ENCODE measurements around the gene RIN1. TPM values are rescaled to one million over a fixed set of nuclear protein-coding genes. Genes with fewer than 3 reads are reported as not detected.

RIN1 gene
- total and polyA plus RNA-seq, 2 of the 13 experiments (the other 11 are each of a cell fraction or from before 2014, with no cell fraction given): 2.4 to 4.1 TPM

- TF ChIP-seq ZNF367 (CRISPR knock-in tag; IDR thresholded peaks at IDR 0.05; ENCODE audit: borderline replicate concordance) (peak; percentile 68; the same call in 1 of the 2 replicates), PHF5A (CRISPR knock-in tag; IDR thresholded peaks at IDR 0.05; ENCODE audit: low read depth, unreplicated experiment) (no peak), ZNF75D (CRISPR knock-in tag; IDR thresholded peaks at IDR 0.05; ENCODE audit: borderline replicate concordance) (peak; percentile 59; the same call in 1 of the 2 replicates), ZBTB39 (CRISPR knock-in tag; IDR thresholded peaks at IDR 0.05) (no peak), ZNF263 (CRISPR knock-in tag; IDR thresholded peaks at IDR 0.05) (peak; percentile 78), RCOR2 (CRISPR knock-in tag; IDR thresholded peaks at IDR 0.05) (no peak; the same call in 1 of the 2 replicates), ZNF883 (CRISPR knock-in tag; IDR thresholded peaks at IDR 0.05; ENCODE audit: not compliant biosample characterization) (no peak), NR2F6 (IDR thresholded peaks at IDR 0.05) (no peak), NR2F6 (CRISPR knock-in tag; IDR thresholded peaks at IDR 0.05) (peak; percentile 39; the same call in 1 of the 2 replicates), ZNF879 (CRISPR knock-in tag; IDR thresholded peaks at IDR 0.05) (no peak), ZNF329 (CRISPR knock-in tag; IDR thresholded peaks at IDR 0.05; ENCODE audit: low read depth) (no peak), ZSCAN21 (CRISPR knock-in tag; IDR thresholded peaks at IDR 0.05; ENCODE audit: borderline replicate concordance) (no peak), NFE2L2 (IDR thresholded peaks at IDR 0.05; ENCODE audit: low read length) (no peak), FOXA3 (CRISPR knock-in tag; IDR thresholded peaks at IDR 0.05) (0 out of 2 replicates have a peak, but pooled peaks have one; percentile 24), SIX1 (CRISPR knock-in tag; IDR thresholded peaks at IDR 0.05; ENCODE audit: borderline replicate concordance) (peak; percentile 82), ZNF124 (CRISPR knock-in tag; IDR thresholded peaks at IDR 0.05) (0 out of 2 replicates have a peak, but pooled peaks have one; percentile 20), RBAK (CRISPR knock-in tag; IDR thresholded peaks at IDR 0.05) (0 out of 2 replicates have a peak, but pooled peaks have one; percentile 33), RFX1 (IDR thresholded peaks at IDR 0.05) (no peak), TCF7 (IDR thresholded peaks at IDR 0.05; ENCODE audit: low read depth) (no peak), ZNF678 (CRISPR knock-in tag; IDR thresholded peaks at IDR 0.05) (no peak; the same call in 1 of the 2 replicates)
- TF ChIP-seq, protein P1, sequence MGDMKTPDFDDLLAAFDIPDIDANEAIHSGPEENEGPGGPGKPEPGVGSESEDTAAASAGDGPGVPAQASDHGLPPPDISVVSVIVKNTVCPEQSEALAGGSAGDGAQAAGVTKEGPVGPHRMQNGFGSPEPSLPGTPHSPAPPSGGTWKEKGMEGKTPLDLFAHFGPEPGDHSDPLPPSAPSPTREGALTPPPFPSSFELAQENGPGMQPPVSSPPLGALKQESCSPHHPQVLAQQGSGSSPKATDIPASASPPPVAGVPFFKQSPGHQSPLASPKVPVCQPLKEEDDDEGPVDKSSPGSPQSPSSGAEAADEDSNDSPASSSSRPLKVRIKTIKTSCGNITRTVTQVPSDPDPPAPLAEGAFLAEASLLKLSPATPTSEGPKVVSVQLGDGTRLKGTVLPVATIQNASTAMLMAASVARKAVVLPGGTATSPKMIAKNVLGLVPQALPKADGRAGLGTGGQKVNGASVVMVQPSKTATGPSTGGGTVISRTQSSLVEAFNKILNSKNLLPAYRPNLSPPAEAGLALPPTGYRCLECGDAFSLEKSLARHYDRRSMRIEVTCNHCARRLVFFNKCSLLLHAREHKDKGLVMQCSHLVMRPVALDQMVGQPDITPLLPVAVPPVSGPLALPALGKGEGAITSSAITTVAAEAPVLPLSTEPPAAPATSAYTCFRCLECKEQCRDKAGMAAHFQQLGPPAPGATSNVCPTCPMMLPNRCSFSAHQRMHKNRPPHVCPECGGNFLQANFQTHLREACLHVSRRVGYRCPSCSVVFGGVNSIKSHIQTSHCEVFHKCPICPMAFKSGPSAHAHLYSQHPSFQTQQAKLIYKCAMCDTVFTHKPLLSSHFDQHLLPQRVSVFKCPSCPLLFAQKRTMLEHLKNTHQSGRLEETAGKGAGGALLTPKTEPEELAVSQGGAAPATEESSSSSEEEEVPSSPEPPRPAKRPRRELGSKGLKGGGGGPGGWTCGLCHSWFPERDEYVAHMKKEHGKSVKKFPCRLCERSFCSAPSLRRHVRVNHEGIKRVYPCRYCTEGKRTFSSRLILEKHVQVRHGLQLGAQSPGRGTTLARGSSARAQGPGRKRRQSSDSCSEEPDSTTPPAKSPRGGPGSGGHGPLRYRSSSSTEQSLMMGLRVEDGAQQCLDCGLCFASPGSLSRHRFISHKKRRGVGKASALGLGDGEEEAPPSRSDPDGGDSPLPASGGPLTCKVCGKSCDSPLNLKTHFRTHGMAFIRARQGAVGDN (CRISPR knock-in tag; IDR thresholded peaks at IDR 0.05): peak; percentile 76
- TF ChIP-seq, protein P2, sequence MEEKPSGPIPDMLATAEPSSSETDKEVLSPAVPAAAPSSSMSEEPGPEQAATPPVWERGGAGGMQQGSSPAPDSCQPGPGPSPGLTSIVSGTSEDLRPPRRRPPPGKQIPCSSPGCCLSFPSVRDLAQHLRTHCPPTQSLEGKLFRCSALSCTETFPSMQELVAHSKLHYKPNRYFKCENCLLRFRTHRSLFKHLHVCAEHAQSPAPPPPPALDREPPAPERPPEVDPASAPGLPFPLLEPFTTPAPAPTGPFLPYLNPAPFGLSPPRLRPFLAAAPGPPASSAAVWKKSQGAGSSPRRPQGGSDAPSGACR (CRISPR knock-in tag; IDR thresholded peaks at IDR 0.05): no peak
- TF ChIP-seq, protein P3, sequence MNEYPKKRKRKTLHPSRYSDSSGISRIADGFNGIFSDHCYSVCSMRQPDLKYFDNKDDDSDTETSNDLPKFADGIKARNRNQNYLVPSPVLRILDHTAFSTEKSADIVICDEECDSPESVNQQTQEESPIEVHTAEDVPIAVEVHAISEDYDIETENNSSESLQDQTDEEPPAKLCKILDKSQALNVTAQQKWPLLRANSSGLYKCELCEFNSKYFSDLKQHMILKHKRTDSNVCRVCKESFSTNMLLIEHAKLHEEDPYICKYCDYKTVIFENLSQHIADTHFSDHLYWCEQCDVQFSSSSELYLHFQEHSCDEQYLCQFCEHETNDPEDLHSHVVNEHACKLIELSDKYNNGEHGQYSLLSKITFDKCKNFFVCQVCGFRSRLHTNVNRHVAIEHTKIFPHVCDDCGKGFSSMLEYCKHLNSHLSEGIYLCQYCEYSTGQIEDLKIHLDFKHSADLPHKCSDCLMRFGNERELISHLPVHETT (CRISPR knock-in tag; conservative IDR thresholded peaks at IDR 0.05): no peak; the same call in 1 of the 2 replicates
Observed at GRCh38 chr11:66289548-66290329, 46.5 kb downstream of the RIN1 start (continued).

Measured in HepG2 (cell line).